ENCODE results near the gene TRPM3. TPM values are rescaled to one million over a fixed set of nuclear protein-coding genes. Genes with fewer than 3 reads are reported as not detected.

The TRPM3 gene
- total and polyA plus RNA-seq, 9 of the 15 experiments (the other 6 are each of a cell fraction or from before 2014, with no cell fraction given) = 0.04 TPM; not detected in 8

- no peak for TF ChIP-seq ETS2 (tag; IDR thresholded peaks at IDR 0.05; ENCODE audit: borderline replicate concordance, poor library complexity, severe bottlenecking)
These were observed 568.9 kb downstream of the TRPM3 start (continued) for GRCh38 chr9:70552561-70552960.

GRCh38 chr9:70551801-70552200 is 569.6 kb downstream of the TRPM3 start:
- no peaks in the 10 kb centered on the region for H3K9me3 ChIP-seq (replicated peaks; ENCODE audit: control insufficient read depth, insufficient read depth, low read depth, low read length)
- ChIA-PET CTCF (ENCODE audit: low intra/inter-chr PET ratio) (no interaction called here), POLR2A (interaction anchor here (0.9 kb wide), 1 partner anchor 9 kb away, joined by 3 read pairs; no protein-coding TSS in a partner anchor)
- TF ChIP-seq ZNF217 (CRISPR knock-in tag; IDR thresholded peaks at IDR 0.05) (no peak), BRCA1 (IDR thresholded peaks at IDR 0.05) (no peak), BRCA1 (CRISPR knock-in tag; IDR thresholded peaks at IDR 0.05) (no peak), KDM5B (IDR thresholded peaks at IDR 0.05; ENCODE audit: insufficient replicate concordance, low read depth, low read length) (no peak), ZNF717 (CRISPR knock-in tag; IDR thresholded peaks at IDR 0.05) (no peak), CREM (IDR thresholded peaks at IDR 0.05; ENCODE audit: low read depth) (no peak), FOXP4 (CRISPR knock-in tag; IDR thresholded peaks at IDR 0.05; ENCODE audit: borderline replicate concordance) (no peak), TEAD2 (tag; IDR thresholded peaks at IDR 0.05) (no peak), FOSL1 (tag; conservative IDR thresholded peaks at IDR 0.05) (no peak), THRB (CRISPR knock-in tag; conservative IDR thresholded peaks at IDR 0.05) (no peak), SRSF9 (IDR thresholded peaks at IDR 0.05; ENCODE audit: borderline replicate concordance, low read depth, low read length) (no peak), ADNP (tag; IDR thresholded peaks at IDR 0.05) (no peak), SRSF1 (IDR thresholded peaks at IDR 0.05; ENCODE audit: low read depth, low read length) (no peak), CREBBP (IDR thresholded peaks at IDR 0.05; ENCODE audit: low read depth, low read length) (no peak), MCM2 (IDR thresholded peaks at IDR 0.05; ENCODE audit: low read depth) (no peak), RUNX1 (IDR thresholded peaks at IDR 0.05; ENCODE audit: low read depth) (no peak), XRCC4 (IDR thresholded peaks at IDR 0.05; ENCODE audit: extremely low read depth, insufficient read depth, insufficient read length) (no peak)
- no TSS peak for BruUV-seq (replicated peaks)
- no peaks in the 10 kb centered on the region for H3K9me1 ChIP-seq (ENCODE audit: control insufficient read depth, insufficient read depth, low read length)
- no peak overlapping the region for H2AFZ ChIP-seq (ENCODE audit: low read depth, low read length)
- no peak for DNase-seq (ENCODE audit: extremely low read depth in 1 of 4, low spot score in 3 of 4)
- ATAC-seq = no peak
- no peak overlapping the region for H3K4me2 ChIP-seq (ENCODE audit: insufficient read depth, low read length)
- H3K4me3 ChIP-seq = no peak overlapping the region
- in situ Hi-C loops (cut with MboI) = no loop called here
- no peak overlapping the region for H3K27ac ChIP-seq (ENCODE audit: extremely low read depth, low read depth, low read length)
- peaks cover 0 to 7% of the 10 kb centered on the region in 2 experiments; a peak in 2 of 5 replicates for H3K27me3 ChIP-seq (ENCODE audit: control insufficient read depth in 2 of 2, insufficient read depth in 2 of 2, low read length in 2 of 2)
- no peaks in the 10 kb centered on the region for H4K20me1 ChIP-seq (replicated peaks; ENCODE audit: control insufficient read depth, insufficient read depth, low read length)
- FAIRE-seq = no peak
- H3K79me2 ChIP-seq (ENCODE audit: control insufficient read depth, insufficient read depth, low read length) = no peaks in the 10 kb centered on the region
- H3K4me1 ChIP-seq (replicated peaks in 1 of 2; ENCODE audit: control insufficient read depth in 2 of 2, insufficient read depth in 2 of 2, low read length in 2 of 2) = no peaks in the 10 kb centered on the region
- no peak overlapping the region for H3K9ac ChIP-seq (ENCODE audit: insufficient read depth in 1 of 2, low read depth in 2 of 2, low read length in 2 of 2)
- intact Hi-C loops (cut with micrococcal nuclease) = no loop called here
- no peaks in the 10 kb centered on the region for H3K36me3 ChIP-seq (ENCODE audit: control insufficient read depth, insufficient read depth, low read length)
- 6% methylated on average over 3 of the region's 3 CpGs for WGBS (ENCODE audit: insufficient coverage, low coverage, missing lambda C conversion rate)

All from K562 (cell line).